Measurements from ENCODE around the gene MAP3K14. TPM values are rescaled to one million over a fixed set of nuclear protein-coding genes. Genes with fewer than 3 reads are reported as not detected.

Gene MAP3K14
- total and polyA plus RNA-seq, 2 donors (not counting 1 experiment from before 2014, with no cell fraction given) = 3.6 to 5.2 TPM

GRCh38 chr17:45264430-45264829, 52.4 kb downstream of the MAP3K14 start:
- no peak overlapping the region for H3K4me3 ChIP-seq (replicated peaks in 1 of 4; ENCODE audit: control extremely low read depth in 1 of 4, insufficient read depth in 1 of 4, low read depth in 3 of 4, low read length in 4 of 4)
- no peak overlapping the region for H3K4me2 ChIP-seq (ENCODE audit: extremely low read depth, insufficient read depth, low read length)
- H2AFZ ChIP-seq (ENCODE audit: low read length) = no peak overlapping the region
- H3K79me2 ChIP-seq (ENCODE audit: control insufficient read depth, insufficient read depth, low read length) = no peaks in the 10 kb centered on the region
- H3K4me1 ChIP-seq (ENCODE audit: control insufficient read depth, extremely low read depth, insufficient read depth, low read length) = peaks cover 19% of the 10 kb centered on the region
- no peak for DNase-seq (ENCODE audit: low read depth in 2 of 2)
- no peaks in the 10 kb centered on the region for H3K9me3 ChIP-seq (ENCODE audit: control insufficient read depth, insufficient read depth, low read depth, low read length)
- H4K20me1 ChIP-seq (ENCODE audit: control insufficient read depth, extremely low read depth, insufficient read depth, low read length) = no peaks in the 10 kb centered on the region
- peaks cover 3% of the 10 kb centered on the region for H3K27me3 ChIP-seq (ENCODE audit: control insufficient read depth, insufficient read depth, low read length)
- TF ChIP-seq CTCF (conservative IDR thresholded peaks at IDR 0.05 in 1 of 2, IDR thresholded peaks at IDR 0.05 in 1 of 2; ENCODE audit: low read depth in 1 of 2, low read length in 2 of 2) (no peak), EZH2 (IDR thresholded peaks at IDR 0.05; ENCODE audit: low read length, missing control alignments) (no peak)
- H3K9ac ChIP-seq (ENCODE audit: insufficient read depth, low read length) = no peak overlapping the region
- no peak overlapping the region for H3K27ac ChIP-seq (ENCODE audit: insufficient read depth, low read length)
- H3K36me3 ChIP-seq (ENCODE audit: control insufficient read depth, insufficient read depth, low read length) = peaks cover 21% of the 10 kb centered on the region

- peaks cover 3% of the 10 kb centered on the region for H3K27me3 ChIP-seq (ENCODE audit: control insufficient read depth, insufficient read depth, low read length)
- H3K4me2 ChIP-seq (ENCODE audit: extremely low read depth, insufficient read depth, low read length) = no peak overlapping the region
- no peak for TF ChIP-seq CTCF (conservative IDR thresholded peaks at IDR 0.05 in 1 of 2, IDR thresholded peaks at IDR 0.05 in 1 of 2; ENCODE audit: low read depth in 1 of 2, low read length in 2 of 2)
- TF ChIP-seq EZH2 (IDR thresholded peaks at IDR 0.05; ENCODE audit: low read length, missing control alignments) = no peak
- H3K79me2 ChIP-seq (ENCODE audit: control insufficient read depth, insufficient read depth, low read length) = no peaks in the 10 kb centered on the region
- H3K27ac ChIP-seq (ENCODE audit: insufficient read depth, low read length) = no peak overlapping the region
- no peaks in the 10 kb centered on the region for H4K20me1 ChIP-seq (ENCODE audit: control insufficient read depth, extremely low read depth, insufficient read depth, low read length)
- H3K36me3 ChIP-seq (ENCODE audit: control insufficient read depth, insufficient read depth, low read length) = peaks cover 19% of the 10 kb centered on the region
- no peak overlapping the region for H3K4me3 ChIP-seq (replicated peaks in 1 of 4; ENCODE audit: control extremely low read depth in 1 of 4, insufficient read depth in 1 of 4, low read depth in 3 of 4, low read length in 4 of 4)
- DNase-seq (ENCODE audit: low read depth in 2 of 2) = no peak
- H3K4me1 ChIP-seq (ENCODE audit: control insufficient read depth, extremely low read depth, insufficient read depth, low read length) = peaks cover 19% of the 10 kb centered on the region
- H3K9ac ChIP-seq (ENCODE audit: insufficient read depth, low read length) = no peak overlapping the region
- H2AFZ ChIP-seq (ENCODE audit: low read length) = no peak overlapping the region
- no peaks in the 10 kb centered on the region for H3K9me3 ChIP-seq (ENCODE audit: control insufficient read depth, insufficient read depth, low read depth, low read length)
Measured at GRCh38 chr17:45263477-45263860, 53.4 kb downstream of the MAP3K14 start.

- no peak overlapping the region for H3K9ac ChIP-seq (ENCODE audit: insufficient read depth, low read length)
- peaks cover 19% of the 10 kb centered on the region for H3K4me1 ChIP-seq (ENCODE audit: control insufficient read depth, extremely low read depth, insufficient read depth, low read length)
- peak; percentile 48 to 51 for DNase-seq (ENCODE audit: low read depth in 2 of 2)
- H3K4me3 ChIP-seq (replicated peaks in 1 of 4; ENCODE audit: control extremely low read depth in 1 of 4, insufficient read depth in 1 of 4, low read depth in 3 of 4, low read length in 4 of 4) = no peak overlapping the region
- TF ChIP-seq CTCF (conservative IDR thresholded peaks at IDR 0.05 in 1 of 2, IDR thresholded peaks at IDR 0.05 in 1 of 2; ENCODE audit: low read depth in 1 of 2, low read length in 2 of 2) (peak in 1 of 2 donors; percentile 16), EZH2 (IDR thresholded peaks at IDR 0.05; ENCODE audit: low read length, missing control alignments) (no peak)
- H3K9me3 ChIP-seq (ENCODE audit: control insufficient read depth, insufficient read depth, low read depth, low read length) = no peaks in the 10 kb centered on the region
- no peak overlapping the region for H3K27ac ChIP-seq (ENCODE audit: insufficient read depth, low read length)
- H3K4me2 ChIP-seq (ENCODE audit: extremely low read depth, insufficient read depth, low read length) = peak overlapping the region; percentile 84
- no peaks in the 10 kb centered on the region for H3K79me2 ChIP-seq (ENCODE audit: control insufficient read depth, insufficient read depth, low read length)
- peaks cover 3% of the 10 kb centered on the region for H3K27me3 ChIP-seq (ENCODE audit: control insufficient read depth, insufficient read depth, low read length)
- peaks cover 17% of the 10 kb centered on the region for H3K36me3 ChIP-seq (ENCODE audit: control insufficient read depth, insufficient read depth, low read length)
- H2AFZ ChIP-seq (ENCODE audit: low read length) = no peak overlapping the region
- H4K20me1 ChIP-seq (ENCODE audit: control insufficient read depth, extremely low read depth, insufficient read depth, low read length) = no peaks in the 10 kb centered on the region
Measured at GRCh38 chr17:45262516-45263476, 54.0 kb downstream of the MAP3K14 start.
